ENCODE results near the gene GOPC.
"Not testable (repeated sequence)": the region's sequence is repeated elsewhere in the genome, so short reads cannot be mapped to it uniquely, and the experiment has no call there.

GOPC gene

GRCh38 chr6:117548797-117549301, 53.5 kb downstream of the GOPC start:
- peak; percentile 63 for DNase-seq (ENCODE audit: low spot score)

GRCh38 chr6:117547688-117548621, 54.4 kb downstream of the GOPC start:
- no peak for DNase-seq (ENCODE audit: low spot score)

- no peak for DNase-seq (ENCODE audit: low spot score)
These were observed 55.6 kb downstream of the GOPC start for GRCh38 chr6:117546674-117547073.

DNA sequence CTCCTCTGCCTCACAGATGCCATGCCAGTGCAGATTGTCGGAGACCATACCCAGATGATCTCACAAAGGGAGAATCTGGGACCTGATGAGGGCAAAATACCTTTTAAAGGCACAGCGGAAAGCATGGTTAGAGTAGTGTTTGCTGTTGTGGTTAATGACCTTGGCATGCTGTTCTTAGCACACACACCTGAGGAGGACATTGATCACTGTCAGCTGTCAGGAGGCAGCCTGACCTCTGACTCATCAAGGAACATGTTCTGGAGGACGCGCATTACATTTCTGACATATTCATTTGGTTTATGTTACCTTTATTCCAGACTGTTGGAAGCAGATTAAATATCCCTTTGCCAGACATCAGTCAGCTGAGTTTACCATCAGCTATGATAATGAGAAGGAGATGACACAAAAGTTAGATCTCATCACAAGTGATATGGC, 57.1 kb downstream of the GOPC start:
- no peak for DNase-seq (ENCODE audit: low spot score)

DNA sequence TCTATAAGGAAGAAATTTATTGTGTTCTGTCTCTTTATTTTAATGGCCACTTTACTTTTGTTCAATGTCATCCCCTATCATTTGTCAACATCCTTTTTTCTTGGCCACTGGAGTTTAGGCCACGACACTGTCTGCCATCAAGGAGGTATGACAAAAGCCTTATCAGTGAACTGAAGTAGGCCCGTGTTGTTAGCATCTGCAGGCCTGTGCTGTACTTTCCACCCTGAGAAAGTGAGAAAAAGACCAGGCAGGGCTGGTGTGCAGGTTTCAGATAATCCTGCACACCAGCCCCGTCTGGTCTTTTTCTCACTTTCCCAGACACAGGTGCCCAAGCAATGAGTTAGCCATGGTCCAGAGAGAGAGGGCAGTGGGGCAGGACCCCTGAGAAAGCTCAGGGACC, 57.6 kb downstream of the GOPC start:
- no peak for DNase-seq (ENCODE audit: low spot score)

- DNase-seq (ENCODE audit: low spot score): no peak
These were observed 59.8 kb downstream of the GOPC start for GRCh38 chr6:117542493-117542892.

DNA sequence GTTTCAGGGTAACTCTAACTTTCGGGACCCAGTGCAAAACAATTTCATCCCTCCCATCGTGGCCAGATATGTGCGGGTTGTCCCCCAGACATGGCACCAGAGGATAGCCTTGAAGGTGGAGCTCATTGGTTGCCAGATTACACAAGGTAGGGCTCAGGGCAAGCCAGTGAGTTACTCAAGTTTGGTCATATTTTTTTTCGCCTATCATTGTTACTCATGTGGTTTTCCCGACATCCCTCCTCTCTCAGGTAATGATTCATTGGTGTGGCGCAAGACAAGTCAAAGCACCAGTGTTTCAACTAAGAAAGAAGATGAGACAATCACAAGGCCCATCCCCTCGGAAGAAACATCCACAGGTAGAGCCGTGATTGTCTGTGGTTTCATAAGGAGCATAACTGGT, 61.6 kb downstream of the GOPC start:
- no peak for DNase-seq (ENCODE audit: low spot score)

GRCh38 chr6:117538615-117539014, 63.7 kb downstream of the GOPC start:
- no peak for DNase-seq (ENCODE audit: low spot score)

DNA sequence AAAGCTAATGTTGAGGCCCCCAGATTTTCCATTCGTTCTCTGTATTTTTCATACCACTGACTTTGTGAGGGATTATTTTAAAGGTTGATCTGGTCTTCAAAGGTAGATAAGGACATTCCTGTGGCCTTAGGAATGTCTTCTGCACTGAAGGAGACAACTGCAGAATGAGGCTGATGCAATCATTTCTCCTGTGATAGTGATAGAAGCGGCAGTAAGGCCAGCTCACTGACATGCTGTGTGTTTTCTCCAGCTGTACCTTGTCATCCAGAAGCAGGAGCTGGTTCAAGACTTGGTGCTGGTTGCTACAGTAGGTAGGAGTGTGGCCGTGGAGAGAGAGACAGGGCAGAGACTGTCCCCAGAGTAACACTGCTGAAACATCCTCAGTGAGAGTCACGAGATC, 66.0 kb downstream of the GOPC start:
- no peak for DNase-seq (ENCODE audit: low spot score)

DNA sequence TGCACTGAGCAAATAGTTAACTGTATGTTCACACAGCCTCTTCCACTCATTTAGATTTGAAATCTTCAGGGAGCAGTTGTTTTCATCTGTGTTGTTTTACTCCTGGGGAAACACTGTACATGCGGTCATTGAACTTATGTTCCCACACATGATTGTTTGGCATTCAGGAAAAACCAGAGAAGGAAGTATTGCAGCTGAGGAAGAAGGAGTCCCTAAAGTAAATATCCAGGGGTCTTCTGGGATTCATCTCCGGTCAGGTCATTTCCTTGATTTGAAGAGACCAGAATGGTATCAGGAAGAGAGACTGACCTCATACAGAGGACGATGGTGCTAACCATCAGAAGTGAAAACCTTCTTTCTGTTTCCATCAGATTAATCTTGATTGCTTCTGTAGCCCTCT, 67.3 kb downstream of the GOPC start:
- DNase-seq (ENCODE audit: low spot score): no peak

GRCh38 chr6:117533775-117534174, 68.5 kb downstream of the GOPC start:
- DNase-seq (ENCODE audit: low spot score): no peak

GRCh38 chr6:117531809-117532725, 70.2 kb downstream of the GOPC start:
- no peak for DNase-seq (ENCODE audit: low spot score)

GRCh38 chr6:117531346-117531745, 71.0 kb downstream of the GOPC start:
- DNase-seq (ENCODE audit: low spot score): no peak

DNA sequence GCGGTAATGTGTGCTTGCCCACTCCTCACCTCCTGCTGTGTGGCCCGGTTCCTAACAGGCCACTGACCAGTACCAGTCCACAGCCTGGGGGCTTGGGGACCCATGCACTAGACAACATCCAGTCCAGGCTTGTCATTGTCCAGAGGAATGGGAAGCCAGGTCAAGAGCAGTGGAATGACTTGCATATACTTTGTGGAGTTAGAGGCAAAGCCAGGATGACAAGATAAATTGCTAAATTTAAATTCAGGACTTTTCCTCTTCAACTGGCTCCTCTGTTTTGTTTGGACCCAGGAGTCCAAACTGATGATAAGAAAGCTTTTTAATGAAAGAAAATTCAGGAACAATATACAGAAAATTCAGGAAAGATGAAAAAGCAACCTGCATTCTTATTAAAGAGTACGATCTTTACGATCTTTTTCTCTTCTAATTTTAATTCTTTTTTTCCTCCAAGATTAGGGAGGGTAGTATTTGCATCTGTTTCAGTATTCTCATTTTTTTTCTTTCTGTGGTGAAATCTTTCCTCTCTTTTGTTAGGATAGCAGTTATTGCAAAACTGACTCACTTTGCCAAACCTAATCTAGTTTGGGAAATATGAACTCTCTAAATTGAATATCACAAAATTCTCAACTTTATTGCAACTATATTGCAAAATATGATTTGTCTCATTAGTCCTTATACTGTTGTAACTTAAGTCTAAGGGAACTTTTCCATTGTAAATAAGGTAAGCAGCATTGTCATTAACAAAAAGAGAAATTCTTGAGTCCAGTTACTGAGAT, 71.7 kb downstream of the GOPC start:
- no peak for DNase-seq (ENCODE audit: low spot score)

DNA sequence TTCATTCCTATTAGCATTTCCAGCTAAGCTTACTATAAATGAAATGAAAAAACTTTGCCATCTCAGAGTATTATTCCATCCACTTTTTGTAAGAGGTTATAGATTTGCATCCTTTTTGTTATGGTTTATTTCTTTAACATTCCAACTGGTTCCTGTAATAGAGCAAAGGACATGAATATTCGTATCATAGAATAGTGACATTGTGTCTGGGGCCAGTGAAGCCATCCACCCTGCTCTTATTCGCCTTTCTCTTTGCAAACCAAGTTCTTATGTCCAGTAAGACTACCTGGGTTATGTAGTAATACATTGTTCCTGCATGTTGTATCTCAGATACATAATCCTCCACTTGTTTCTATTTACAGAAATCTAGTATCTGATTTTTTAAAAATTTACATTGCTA, 76.7 kb downstream of the GOPC start:
- no peak for DNase-seq (ENCODE audit: low spot score)

DNA sequence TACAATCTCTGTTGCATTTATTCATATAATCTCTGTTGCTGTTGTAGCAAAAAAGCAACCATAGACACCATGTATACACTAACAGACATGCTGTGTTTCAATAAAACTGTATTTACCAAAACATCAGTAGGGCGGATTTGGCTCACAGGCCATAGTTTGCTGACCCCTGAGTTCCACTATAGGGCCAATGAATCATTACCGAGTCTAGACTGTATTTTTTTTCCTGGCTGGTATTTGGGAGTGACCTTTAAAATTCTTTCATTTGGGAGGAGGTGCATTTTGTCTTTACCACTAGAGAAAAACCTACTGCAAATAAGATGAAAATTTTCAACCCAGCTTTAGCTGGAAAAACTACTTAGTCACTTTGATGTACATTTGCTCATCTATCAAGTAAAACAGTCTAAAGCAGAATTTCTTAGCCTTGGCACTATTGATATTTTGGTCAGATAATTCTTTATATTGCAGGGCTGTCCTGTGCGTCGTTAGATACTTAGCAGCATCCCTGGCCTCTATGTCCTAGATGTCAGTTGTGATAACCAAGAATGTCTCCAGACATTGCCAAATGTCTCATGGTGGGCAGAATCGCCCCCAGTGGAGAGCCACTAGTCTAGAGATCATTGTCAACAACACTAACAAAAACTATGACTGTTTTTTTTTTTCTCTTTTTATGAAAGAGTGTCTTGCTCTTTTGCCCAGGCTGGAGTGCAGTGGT, 80.4 kb downstream of the GOPC start:
- no peak for DNase-seq (ENCODE audit: low spot score)

GRCh38 chr6:117520603-117521395, 81.5 kb downstream of the GOPC start:
- no peak for DNase-seq (ENCODE audit: low spot score)

GRCh38 chr6:117518870-117519269, 83.4 kb downstream of the GOPC start:
- no peak for DNase-seq (ENCODE audit: low spot score)

- DNase-seq (ENCODE audit: low spot score): not testable (repeated sequence)
These were observed 84.3 kb downstream of the GOPC start for GRCh38 chr6:117517995-117518394.

- no peak for DNase-seq (ENCODE audit: low spot score)
These were observed 87.0 kb downstream of the GOPC start for GRCh38 chr6:117515326-117515725.

Measured in AG08396 (cell line).